ENCODE data around the gene TOP3A. TPM values are rescaled to one million over a fixed set of nuclear protein-coding genes. Genes with fewer than 3 reads are reported as not detected.

TOP3A gene
- total RNA-seq, 1 donor from 2014 or later = 59.0 TPM

DNA sequence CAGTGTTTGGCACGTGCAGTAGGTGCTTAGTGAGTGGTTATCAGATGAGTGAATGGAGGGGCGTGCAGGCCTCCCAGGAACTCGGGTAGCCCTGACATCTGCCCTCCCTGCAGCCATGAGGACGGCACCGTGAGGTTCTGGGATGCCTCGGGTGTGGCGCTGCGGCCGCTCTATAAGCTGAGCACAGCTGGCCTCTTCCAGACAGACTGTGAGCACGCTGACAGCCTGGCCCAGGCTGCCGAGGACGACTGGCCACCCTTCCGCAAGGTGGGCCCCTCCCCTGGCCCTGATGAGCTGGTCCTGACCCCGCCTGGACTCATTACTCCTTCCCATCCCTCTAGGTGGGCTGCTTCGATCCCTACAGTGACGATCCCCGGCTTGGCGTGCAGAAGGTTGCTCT is 78.3 kb downstream of the TOP3A start:
- TF ChIP-seq, protein P1, sequence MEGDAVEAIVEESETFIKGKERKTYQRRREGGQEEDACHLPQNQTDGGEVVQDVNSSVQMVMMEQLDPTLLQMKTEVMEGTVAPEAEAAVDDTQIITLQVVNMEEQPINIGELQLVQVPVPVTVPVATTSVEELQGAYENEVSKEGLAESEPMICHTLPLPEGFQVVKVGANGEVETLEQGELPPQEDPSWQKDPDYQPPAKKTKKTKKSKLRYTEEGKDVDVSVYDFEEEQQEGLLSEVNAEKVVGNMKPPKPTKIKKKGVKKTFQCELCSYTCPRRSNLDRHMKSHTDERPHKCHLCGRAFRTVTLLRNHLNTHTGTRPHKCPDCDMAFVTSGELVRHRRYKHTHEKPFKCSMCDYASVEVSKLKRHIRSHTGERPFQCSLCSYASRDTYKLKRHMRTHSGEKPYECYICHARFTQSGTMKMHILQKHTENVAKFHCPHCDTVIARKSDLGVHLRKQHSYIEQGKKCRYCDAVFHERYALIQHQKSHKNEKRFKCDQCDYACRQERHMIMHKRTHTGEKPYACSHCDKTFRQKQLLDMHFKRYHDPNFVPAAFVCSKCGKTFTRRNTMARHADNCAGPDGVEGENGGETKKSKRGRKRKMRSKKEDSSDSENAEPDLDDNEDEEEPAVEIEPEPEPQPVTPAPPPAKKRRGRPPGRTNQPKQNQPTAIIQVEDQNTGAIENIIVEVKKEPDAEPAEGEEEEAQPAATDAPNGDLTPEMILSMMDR (IDR thresholded peaks at IDR 0.05; ENCODE audit: unreplicated experiment) = no peak
- Mint-ChIP-seq H3K36me3 (peaks cover 27% of the 10 kb centered on the region), H3K4me3 (no peak overlapping the region), H3K4me1 (no peaks in the 10 kb centered on the region), H3K27me3 (ENCODE audit: low read depth) (no peaks in the 10 kb centered on the region), H3K9me3 (no peaks in the 10 kb centered on the region), H3K27ac (no peak overlapping the region)
- DNase-seq (ENCODE audit: low spot score in 2 of 2, unreplicated experiment in 2 of 2) = no peak

DNA sequence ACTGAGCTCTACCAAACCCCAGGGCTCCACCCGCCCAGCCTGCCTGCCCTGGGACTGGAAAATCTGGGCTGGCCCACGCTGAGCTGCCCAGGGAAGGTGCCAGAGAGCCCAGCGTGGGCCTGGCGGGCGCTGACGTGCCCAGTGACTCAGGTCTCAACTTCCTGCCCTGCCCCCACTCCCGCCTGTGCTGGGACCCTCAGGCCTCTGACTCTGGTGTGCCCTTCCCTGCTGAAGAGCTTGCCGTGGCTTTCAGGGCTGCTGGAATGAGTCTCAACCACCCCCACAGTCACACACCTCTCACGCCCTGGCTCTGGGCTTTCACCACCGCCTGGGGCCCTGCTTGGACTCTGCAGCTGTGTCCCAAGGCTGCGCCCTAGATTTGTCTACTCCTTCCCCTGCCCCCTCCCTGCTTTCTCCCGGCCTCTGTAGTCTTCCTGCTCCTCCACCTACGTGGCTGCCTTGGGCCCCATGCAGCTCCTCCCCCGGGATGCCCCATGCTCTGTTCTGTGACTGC is 79.0 kb downstream of the TOP3A start:
- Mint-ChIP-seq H3K4me1 (peaks cover 2% of the 10 kb centered on the region), H3K36me3 (peaks cover 27% of the 10 kb centered on the region), H3K27me3 (ENCODE audit: low read depth) (no peaks in the 10 kb centered on the region), H3K9me3 (no peaks in the 10 kb centered on the region), H3K4me3 (no peak overlapping the region), H3K27ac (no peak overlapping the region)
- TF ChIP-seq, protein P1 (IDR thresholded peaks at IDR 0.05; ENCODE audit: unreplicated experiment) = no peak
- DNase-seq (ENCODE audit: low spot score in 2 of 2, unreplicated experiment in 2 of 2) = no peak

DNA sequence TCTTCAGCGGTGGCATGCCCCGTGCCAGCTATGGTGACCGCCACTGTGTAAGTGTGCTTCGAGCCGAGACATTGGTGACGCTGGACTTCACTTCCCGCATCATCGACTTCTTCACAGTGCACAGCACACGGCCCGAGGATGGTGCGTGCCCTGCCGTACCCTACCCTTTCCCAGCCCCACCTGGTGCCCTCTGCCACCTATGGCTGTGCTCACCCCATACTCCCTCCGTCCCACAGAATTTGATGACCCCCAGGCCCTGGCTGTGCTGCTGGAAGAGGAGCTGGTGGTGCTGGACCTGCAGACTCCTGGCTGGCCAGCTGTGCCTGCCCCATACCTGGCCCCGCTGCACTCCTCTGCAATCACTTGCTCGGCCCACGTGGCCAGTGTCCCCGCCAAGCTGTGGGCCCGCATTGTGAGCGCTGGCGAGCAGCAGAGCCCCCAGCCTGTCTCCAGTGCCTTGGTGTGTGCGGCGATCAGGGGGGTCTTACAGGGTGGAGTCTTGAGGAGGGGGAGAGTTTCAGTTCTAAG is 79.9 kb downstream of the TOP3A start:
- Mint-ChIP-seq H3K4me1 (peaks cover 2% of the 10 kb centered on the region), H3K9me3 (no peaks in the 10 kb centered on the region), H3K4me3 (no peak overlapping the region), H3K27me3 (ENCODE audit: low read depth) (no peaks in the 10 kb centered on the region), H3K27ac (no peak overlapping the region), H3K36me3 (peaks cover 27% of the 10 kb centered on the region)
- DNase-seq (ENCODE audit: low spot score in 2 of 2, unreplicated experiment in 2 of 2) = no peak
- TF ChIP-seq, protein P1 (IDR thresholded peaks at IDR 0.05; ENCODE audit: unreplicated experiment) = no peak

DNA sequence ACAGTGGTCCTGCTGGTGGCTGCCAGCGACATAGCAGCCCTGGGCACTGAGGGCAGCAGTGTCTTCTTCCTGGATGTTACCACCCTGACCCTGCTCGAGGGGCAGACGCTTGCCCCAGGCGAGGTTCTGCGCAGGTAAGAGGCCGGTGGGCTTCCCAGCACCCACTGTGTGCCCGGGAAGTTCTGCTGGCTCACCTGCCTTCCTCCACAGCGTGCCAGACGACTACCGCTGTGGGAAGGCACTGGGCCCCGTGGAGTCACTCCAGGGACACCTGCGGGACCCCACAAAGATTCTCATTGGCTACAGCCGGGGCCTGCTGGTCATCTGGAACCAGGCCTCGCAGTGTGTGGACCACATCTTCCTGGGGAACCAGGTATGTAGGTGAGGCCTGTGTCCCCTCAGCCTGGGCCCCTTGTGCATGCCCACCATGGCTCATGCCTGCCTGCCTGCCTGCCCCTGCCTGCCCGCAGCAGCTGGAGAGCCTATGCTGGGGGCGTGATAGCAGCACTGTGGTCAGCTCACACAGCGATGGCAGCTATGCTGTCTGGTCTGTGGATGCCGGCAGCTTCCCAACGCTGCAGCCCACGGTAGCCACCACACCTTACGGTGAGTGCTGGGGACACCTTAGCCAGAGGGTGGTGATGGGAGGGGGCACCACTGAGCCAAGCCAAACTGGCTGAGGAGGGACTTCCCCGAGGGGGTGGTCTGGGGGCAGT is 80.8 kb downstream of the TOP3A start:
- Mint-ChIP-seq H3K9me3 (no peaks in the 10 kb centered on the region), H3K4me1 (peaks cover 2% of the 10 kb centered on the region), H3K27ac (no peak overlapping the region), H3K27me3 (ENCODE audit: low read depth) (no peaks in the 10 kb centered on the region), H3K36me3 (peaks cover 17% of the 10 kb centered on the region), H3K4me3 (no peak overlapping the region)
- DNase-seq (ENCODE audit: low spot score in 2 of 2, unreplicated experiment in 2 of 2) = no peak
- TF ChIP-seq, protein P1 (IDR thresholded peaks at IDR 0.05; ENCODE audit: unreplicated experiment) = no peak

DNA sequence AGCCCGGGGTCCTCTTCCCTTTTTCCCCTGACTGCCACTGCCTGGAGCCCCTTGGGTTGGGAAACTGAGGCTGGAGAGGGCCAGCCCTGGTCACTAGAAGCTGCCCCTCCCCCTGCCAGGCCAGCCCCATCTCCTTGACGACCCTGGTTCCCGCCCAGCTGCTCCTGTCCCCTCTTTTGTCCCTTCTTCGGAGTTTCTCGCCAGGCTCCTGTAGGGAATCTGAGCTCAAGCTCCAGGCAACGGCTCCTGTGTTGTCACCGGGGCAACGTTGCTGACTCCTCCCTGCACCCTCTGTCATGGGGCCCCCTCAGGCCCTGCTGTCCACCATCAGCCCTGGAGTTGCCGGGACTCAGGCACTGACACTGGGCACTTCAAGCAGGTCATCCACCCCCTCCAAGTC is 83.6 kb downstream of the TOP3A start:
- no peak overlapping the region for H3K27ac Mint-ChIP-seq

More for the DNA sequence above, 83.6 kb downstream of the TOP3A start:
- H3K4me1 Mint-ChIP-seq = peaks cover 18% of the 10 kb centered on the region
- TF ChIP-seq, protein P1 (IDR thresholded peaks at IDR 0.05; ENCODE audit: unreplicated experiment) = no peak
- H3K27me3 Mint-ChIP-seq (ENCODE audit: low read depth) = no peaks in the 10 kb centered on the region
- H3K9me3 Mint-ChIP-seq = no peaks in the 10 kb centered on the region
- DNase-seq (ENCODE audit: low spot score in 2 of 2, unreplicated experiment in 2 of 2) = no peak
- no peak overlapping the region for H3K4me3 Mint-ChIP-seq
- peaks cover 7% of the 10 kb centered on the region for H3K36me3 Mint-ChIP-seq

Data from mesothelial cell of epicardium (in vitro differentiated cells).